ENCODE measurements around the gene ZNF488.

ZNF488 gene

DNA sequence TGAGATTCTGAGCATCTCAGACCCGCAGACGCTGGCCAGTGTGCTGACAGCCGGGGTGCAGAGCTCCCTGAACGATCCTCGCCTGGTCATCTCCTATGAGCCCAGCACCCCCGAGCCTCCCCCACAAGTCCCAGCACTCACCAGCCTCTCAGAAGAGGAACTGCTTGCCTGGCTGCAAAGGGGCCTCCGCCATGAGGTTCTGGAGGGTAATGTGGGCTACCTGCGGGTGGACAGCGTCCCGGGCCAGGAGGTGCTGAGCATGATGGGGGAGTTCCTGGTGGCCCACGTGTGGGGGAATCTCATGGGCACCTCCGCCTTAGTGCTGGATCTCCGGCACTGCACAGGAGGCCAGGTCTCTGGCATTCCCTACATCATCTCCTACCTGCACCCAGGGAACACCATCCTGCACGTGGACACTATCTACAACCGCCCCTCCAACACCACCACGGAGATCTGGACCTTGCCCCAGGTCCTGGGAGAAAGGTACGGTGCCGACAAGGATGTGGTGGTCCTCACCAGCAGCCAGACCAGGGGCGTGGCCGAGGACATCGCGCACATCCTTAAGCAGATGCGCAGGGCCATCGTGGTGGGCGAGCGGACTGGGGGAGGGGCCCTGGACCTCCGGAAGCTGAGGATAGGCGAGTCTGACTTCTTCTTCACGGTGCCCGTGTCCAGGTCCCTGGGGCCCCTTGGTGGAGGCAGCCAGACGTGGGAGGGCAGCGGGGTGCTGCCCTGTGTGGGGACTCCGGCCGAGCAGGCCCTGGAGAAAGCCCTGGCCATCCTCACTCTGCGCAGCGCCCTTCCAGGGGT, 35.2 kb downstream of the ZNF488 start:
- DNase-seq (ENCODE audit: low spot score): no peak

DNA sequence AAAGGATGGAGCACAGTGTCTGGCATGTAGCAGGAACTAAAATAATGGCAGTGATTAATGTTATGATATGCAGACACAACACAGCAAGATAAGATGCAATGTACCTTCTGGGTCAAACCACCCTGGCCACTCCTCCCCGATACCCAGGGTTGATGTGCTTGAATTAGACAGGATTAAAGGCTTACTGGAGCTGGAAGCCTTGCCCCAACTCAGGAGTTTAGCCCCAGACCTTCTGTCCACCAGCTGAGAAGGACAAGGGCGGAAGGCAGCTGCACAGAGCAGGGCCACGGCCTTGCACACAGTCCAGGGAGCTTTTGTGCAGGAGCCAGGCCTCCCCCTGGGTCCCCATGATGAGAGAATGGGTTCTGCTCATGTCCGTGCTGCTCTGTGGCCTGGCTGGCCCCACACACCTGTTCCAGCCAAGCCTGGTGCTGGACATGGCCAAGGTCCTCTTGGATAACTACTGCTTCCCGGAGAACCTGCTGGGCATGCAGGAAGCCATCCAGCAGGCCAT, 35.9 kb downstream of the ZNF488 start, which contains the start of gene RBP3:
TSS of gene RBP3 (plus strand) at position 226 of the 514 bp plus-strand sequence. CDS start at position 348, 122 bp downstream.
- DNase-seq (ENCODE audit: low spot score): no peak

DNA sequence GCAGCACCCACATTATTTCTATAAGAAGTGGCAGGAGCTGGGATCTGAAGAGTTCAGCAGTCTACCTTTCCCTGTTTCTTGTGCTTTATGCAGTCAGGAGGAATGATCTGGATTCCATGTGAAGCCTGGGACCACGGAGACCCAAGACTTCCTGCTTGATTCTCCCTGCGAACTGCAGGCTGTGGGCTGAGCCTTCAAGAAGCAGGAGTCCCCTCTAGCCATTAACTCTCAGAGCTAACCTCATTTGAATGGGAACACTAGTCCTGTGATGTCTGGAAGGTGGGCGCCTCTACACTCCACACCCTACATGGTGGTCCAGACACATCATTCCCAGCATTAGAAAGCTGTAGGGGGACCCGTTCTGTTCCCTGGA, 36.8 kb downstream of the ZNF488 start:
- no peak for DNase-seq (ENCODE audit: low spot score)

DNA sequence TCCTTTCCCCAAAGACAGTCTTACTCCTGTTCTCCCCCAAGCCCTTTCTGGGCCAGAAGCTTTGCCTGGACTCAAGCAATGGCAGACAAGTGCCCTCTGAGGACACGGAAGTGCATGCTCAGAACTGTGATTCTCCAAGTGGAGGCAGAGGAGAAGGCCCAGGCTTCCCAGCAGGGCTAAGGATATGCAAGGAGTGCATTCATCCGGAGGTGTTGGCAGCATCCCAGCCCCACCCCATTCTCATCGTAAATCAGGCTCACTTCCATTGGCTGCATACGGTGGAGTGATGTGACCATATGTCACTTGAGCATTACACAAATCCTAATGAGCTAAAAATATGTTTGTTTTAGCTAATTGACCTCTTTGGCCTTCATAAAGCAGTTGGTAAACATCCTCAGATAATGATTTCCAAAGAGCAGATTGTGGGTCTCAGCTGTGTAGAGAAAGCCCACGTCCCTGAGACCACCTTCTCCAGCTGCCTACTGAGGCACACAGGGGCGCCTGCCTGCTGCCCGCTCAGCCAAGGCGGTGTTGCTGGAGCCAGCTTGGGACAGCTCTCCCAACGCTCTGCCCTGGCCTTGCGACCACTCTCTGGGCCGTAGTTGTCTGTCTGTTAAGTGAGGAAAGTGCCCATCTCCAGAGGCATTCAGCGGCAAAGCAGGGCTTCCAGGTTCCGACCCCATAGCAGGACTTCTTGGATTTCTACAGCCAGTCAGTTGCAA, 37.4 kb downstream of the ZNF488 start:
- DNase-seq (ENCODE audit: low spot score): no peak

DNA sequence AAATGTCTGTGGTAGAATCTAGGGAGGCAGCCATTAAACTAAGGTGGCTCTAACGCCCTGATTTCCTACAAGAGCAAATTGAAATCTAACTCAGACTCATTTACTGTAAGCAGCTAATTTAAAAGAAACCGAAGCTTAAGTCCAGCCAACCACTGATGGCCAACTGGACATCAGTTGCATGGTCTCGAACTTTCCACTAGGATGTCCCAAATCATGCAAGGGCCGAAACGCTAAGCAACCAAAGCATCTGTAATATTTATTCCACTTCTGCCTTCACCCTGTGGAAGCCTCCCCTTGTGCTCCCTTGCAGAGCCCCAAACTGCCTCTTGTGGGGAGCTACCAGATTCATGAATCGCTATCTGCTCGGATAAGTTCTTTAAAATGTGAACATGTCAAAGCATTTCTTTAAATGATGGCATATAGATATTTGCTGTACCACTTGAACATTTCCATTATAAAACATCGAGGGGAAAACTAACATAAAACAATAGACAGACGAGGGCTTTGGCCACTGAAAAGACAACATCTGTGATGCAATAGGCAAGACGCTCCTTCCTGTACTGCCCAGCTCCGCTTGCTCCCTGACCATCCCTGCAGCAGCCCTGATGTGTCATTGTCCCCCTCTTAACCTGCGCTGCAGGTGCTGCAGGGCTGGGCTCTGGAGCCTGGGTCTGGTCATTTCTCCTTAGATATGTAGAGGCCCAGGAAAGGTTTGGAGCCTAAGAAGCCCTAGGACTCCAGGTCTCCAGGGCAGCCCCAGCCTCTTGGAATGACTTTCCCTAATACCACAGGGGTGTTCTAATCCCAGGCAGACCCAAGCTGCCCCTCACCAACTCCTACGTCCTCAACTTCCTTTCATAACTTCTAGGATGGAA, 38.9 kb downstream of the ZNF488 start:
- no peak for DNase-seq (ENCODE audit: low spot score)

DNA sequence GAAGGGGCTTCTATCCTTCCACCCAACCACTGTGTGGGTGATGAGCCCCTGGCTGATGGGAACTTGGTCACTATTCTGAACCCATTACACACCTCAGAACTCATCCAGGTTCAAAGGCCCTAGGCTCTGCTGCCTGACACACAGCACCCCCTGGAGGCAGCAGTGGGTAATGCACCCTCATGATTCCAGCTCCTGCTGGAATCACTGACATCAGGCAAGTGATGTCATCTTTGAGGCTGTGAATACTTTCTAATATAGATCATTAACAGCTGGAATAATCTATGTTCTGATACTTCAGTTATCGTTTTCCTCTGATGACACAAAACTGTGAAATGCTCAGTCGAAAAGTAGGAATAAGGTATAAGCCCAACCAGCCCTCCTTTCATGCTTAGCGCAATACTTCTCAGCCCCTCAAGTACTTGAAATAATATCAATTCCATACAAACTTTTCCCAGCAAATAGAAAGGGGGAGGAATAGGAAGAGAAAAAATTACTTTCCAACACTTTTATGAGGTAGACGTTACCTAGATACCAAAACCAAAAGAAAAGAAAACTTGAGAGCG, 43.4 kb downstream of the ZNF488 start:
- DNase-seq (ENCODE audit: low spot score): peak; percentile 72

DNA sequence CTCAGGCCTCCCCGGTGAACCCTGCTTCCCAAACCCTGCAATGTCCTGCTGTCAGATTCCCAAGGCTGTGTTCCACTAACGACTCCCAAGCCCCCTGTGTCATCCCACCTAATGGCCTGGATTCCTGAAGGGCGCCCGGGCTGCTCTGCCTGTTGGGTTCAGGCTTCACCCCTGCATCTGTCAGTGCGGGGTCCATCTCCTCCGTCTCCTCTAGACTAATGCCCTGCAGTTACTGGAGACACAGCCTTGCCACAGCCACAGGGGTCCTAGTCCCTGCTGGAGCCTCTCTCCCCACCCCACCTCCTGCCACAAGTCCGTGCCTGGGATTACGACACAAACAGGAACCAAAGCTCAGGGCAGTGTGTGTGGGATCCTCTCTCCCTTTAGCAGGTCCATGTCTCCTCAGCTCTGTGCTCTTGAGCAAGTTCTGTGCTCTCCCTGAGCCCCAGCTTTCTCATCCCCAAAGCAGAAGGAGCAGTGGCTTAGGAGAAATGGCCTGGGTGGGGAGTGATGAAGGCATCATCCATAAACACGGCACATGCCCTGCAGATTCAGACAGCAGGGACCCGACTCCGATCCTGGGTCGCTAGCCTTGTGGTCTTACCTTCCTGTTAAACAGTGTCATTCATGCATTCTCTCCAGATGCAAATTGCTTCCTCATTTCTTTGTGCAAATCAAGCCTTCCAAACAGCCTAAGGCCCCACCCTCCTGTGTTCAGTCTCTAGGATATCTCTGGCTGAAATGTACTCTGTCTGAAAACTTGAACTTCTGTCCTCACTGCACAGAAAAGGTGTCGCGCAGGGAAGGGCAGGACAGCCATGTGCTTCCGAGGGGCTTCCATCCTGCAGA, 44.1 kb downstream of the ZNF488 start:
- no peak for DNase-seq (ENCODE audit: low spot score)

DNA sequence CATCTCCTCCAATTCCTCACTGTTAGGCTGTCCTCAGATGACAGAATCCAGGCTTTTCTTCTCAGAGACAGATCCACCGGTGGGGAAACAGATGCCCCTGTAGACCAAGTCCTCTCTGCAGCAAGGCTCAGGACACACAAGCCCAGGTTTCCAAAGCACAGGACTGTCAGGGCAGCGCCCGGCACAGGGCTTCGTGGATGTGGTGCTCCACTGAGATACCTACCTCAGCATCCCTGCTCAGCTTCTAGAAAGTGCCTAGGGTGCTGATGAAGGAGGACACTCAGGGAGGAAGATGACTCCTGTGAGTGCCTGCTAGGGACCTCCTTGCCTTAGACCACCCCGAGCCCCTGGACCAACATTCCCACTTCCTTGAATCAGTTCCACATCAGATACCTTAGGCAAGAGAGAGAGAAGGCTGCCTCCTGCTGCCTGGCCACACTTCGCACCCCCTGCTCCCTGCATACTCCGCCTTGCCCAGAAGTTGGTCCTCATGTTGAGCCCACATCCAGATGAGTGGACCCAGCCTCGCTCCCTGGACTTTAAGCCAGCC, 44.8 kb downstream of the ZNF488 start:
- no peak for DNase-seq (ENCODE audit: low spot score)

DNA sequence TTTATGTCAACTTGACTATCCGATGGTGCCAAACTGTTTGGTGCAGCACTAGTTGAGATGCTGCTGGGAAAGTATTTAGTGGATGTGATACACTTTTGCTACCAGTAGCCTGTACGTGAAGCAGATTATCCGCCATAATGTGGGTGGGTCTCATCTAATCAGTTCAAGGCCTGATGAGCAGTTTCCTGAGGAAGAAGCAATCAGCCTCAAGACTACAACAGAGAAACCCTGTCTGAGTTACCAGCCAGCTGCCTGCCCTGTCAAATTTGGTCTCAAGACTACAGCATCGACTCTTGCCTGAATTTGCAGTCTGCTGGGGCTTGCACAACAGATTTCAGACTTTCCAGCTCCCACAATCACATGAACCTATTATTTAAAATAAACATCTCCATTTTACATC, 46.8 kb downstream of the ZNF488 start:
- DNase-seq (ENCODE audit: low spot score): no peak

DNA sequence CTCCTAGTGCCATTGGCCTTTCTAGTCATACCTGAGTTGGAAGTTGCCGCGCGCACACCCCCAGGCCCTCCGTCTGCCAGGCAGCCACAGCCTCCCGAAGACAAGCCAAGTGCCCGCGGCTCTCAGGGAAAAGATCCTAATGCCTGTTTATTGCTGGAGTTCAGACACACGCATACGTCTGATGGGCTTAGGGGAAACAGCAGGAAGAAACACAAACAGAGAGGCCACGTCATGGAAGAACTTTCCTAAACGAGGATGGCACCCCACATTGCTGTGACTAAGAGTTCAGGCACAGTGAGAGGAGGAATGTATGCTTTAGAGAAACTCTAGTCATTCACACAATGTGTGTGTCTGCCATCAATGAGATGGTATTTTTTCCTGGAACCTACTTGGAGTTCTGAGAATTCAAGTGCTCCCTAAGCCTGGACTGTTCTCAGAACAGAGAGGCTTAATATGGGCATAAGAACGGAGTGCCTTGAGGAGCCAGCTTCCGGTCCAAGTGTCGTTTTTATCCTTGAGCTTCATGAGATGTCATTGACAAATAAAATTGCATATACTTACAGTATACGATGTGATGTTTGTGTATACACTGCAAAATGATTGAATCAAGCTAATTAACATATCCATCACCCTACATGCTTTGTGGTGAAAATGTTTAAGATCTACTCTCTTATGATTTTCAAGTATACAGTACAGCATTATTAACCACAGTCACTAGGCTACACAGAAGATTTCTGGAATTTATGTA, 47.5 kb downstream of the ZNF488 start:
- no peak for DNase-seq (ENCODE audit: low spot score)

DNA sequence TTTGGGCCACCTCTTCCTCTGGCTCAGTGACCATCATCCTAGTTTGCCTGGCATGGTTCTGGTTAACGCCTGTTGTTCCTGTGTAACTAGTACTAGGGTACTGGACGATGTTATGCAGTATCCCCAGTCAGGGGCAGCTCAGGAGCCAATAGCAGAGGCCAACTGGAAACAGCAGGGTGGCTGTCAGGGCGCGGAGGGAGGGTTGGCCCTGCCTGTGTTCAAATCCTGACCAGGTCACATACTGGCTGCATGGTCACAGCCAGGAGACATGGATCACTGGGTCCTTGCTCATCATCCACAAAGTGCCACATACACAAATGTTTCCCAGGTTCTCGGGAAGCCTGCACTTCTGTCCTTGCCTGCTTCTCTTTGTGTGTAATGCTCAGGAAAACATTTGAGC, 48.2 kb downstream of the ZNF488 start:
- DNase-seq (ENCODE audit: low spot score): no peak

DNA sequence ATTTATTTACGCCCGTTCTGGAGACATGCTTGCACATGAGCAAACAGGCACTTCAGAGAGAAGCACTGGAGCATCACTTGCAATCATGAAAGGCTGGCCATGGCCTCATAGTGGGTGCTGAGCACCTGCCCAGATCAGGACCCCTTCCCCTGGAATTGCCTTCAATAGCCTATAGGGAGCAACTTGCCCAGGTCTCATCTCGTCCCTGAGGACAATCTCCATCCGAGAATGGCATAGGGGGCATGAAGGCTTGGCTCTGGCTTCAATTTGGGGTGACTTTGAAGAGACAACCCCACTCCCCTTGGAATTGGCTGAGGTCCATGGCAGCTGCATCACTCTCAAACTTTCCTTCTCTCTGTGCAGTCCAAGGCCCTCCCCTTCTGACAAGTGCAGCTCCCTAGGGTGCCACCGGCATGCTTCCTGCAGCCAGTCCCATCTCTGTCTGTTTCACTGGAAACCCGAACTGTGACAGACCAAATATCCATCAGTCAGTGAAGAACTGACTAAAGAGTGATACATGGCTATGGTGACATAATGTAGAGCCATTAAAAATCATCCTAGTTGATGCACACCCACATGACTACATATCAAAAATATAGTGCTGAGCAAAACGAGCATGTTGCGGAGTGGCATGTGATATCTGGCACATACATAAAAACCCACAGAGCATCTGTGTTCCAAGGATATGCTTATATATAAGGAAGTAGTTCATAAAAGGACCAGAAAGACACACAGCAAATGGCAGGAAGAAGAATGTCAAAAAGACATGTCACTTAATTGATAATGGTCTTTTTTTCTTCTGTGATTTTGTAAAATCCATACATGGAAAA, 49.4 kb downstream of the ZNF488 start:
- no peak for DNase-seq (ENCODE audit: low spot score)

DNA sequence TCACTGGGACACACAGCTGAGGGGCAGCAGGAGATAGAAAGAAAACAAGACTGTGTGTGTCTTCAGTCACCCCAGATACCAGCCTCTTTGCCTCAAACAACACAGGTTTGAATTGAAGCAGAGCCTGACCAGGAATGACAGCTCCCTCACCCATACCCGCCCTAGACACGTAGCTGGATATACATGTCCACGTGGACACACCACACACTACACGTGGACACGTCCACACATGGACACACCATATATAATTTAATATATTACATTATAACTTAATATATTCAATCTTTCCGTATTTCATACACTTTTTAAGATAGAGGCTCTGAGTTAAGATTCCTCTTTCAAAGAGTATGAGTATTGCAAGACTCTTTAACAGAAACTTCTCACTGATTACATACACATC, 50.6 kb downstream of the ZNF488 start:
- DNase-seq (ENCODE audit: low spot score): no peak

DNA sequence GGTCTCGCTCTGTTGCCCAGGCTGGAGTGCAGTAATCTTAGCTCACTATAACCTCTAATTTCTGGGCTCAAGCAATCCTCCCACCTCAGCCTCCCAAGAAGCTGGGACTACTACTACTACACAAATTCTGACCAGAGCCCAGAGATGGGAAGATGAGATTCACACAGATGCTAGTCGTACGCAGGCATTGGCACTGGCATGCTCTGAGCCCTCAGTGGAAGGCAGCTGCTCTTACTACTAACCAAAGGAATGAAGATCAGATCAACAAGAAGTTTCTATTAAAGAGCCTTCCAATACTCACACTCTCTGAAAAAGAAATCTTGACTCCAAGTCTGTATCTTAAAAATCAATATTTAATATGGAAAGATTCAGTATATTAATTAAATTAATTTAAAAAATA, 51.1 kb downstream of the ZNF488 start:
- DNase-seq (ENCODE audit: low spot score): no peak

DNA sequence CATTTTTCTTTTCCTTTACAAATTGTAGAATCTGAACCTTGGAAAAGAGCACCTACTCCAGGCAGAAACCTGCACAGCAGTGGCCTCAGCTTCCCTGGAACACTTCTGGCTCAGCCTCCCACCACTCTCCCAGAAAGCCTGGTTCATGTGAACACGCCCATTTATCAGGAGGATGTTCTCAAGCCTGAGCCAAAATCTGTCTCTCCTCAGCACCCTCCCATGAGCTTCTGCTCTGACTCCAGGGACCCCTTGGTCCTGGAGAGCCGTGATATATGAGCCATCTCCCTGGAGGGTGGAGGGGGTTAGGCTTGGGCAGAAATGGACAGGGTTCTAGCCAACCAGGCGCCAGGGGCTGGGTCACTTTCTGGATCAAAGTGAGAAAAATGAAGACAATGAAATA, 51.7 kb downstream of the ZNF488 start:
- no peak for DNase-seq (ENCODE audit: low spot score)

DNA sequence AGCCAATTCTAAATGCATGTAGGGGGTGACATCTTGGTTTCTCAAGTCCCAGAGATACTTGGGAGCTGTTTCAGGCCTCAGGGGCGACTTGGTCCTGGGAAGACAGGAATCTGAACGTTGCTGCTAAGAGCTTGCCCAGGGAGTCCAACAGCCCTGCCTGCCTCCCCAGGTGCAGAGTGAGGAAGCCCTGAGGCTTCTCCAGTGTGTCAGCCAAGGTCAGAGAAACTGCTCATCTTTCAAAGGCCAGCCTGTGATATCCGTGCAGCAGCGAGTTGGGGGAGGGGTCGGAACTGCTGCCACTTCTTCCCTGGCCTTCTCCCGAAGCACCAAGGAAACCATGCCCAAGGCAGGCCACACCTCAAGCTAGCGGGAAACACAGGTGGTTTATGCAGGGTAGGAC, 52.1 kb downstream of the ZNF488 start:
- DNase-seq (ENCODE audit: low spot score): no peak

DNA sequence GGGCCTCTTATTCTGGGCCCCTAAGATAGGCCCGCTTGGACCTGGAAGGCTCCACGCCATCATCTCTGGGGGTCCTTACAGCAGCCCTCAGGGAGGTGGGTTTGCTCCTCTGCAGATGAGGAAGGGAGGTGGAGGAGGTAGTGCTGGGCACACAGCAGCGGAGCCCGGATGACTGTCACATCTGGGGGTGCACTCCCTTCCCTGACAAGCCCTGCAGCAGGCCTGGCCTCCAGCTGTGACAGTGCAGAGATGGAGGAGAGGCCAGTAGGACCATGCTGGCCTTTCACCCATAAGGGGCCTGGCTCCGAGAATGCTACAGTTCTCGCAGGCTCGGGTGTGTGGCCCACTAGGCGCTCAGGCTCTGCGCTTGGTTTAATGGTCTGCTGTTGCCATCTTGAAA, 52.6 kb downstream of the ZNF488 start:
- no peak for DNase-seq (ENCODE audit: low spot score)

DNA sequence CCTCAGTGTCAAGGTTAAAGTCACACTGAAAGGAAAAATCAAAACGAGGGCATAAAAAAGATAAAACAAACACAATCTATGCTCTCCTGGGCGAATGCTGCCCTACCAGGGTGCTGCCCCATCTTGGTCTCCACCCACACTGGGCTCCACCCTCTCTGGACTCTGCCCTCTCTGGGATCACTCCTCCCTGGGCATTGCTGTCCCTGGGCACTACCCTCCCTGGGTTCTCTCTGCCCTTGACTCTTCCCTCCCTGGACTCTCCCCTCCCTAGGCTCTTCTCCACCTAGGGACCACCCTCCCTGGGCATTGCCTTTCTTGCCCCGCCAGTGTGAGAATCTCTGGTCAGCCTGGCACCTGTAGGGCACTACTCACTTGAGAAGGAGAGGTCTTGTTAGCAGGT, 53.3 kb downstream of the ZNF488 start:
- DNase-seq (ENCODE audit: low spot score): no peak

DNA sequence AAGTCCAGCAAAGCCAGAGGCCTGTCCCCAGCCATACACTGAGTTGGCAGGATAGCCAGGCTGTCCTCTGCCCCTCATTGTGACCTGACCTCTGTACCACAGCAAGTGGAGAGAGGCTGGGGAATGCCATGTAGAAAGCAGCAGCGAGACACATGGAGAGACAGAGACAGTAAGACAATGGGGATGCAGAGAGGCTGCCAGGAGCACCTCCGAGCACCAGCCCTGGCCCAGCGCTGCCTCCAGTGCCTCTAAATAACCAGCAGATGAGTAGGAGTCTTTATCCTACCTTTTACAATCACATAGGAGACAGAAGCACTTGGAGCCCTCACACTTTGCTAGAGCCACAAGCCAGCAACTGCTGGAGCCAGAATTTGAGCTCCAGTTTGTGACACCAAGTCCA, 53.7 kb downstream of the ZNF488 start:
- no peak for DNase-seq (ENCODE audit: low spot score)

Measured in germinal center (tissue), 1 donor.